Fibroblast of skin of abdomen (primary cell): Measurements from ENCODE around the gene JADE1. TPM values are rescaled to one million over a fixed set of nuclear protein-coding genes. Genes with fewer than 3 reads are reported as not detected.
A peak's percentile ranks its signal among the peaks of the same experiment; 100 is the strongest.

Experiments
- DNase-seq: peaks from one replicate; pipeline ENCODE4 v3.0.0-alpha.2; 2013
- polyA plus RNA-seq, 2 experiments: library from polyadenylated mRNA; unstranded; fragments of 120-200 nt; gene quantifications; one replicate each; pipeline ENCODE4 v1.2.1, GENCODE V29; 2013; ENCODE audit not compliant: insufficient read length in 2 of 2

The JADE1 gene
- 29.3 TPM for polyA plus RNA-seq (2013, experiment 1 of 2; ENCODE audit: insufficient read length)
- polyA plus RNA-seq (2013, experiment 2 of 2; ENCODE audit: insufficient read length), result 30.2 TPM

DNA sequence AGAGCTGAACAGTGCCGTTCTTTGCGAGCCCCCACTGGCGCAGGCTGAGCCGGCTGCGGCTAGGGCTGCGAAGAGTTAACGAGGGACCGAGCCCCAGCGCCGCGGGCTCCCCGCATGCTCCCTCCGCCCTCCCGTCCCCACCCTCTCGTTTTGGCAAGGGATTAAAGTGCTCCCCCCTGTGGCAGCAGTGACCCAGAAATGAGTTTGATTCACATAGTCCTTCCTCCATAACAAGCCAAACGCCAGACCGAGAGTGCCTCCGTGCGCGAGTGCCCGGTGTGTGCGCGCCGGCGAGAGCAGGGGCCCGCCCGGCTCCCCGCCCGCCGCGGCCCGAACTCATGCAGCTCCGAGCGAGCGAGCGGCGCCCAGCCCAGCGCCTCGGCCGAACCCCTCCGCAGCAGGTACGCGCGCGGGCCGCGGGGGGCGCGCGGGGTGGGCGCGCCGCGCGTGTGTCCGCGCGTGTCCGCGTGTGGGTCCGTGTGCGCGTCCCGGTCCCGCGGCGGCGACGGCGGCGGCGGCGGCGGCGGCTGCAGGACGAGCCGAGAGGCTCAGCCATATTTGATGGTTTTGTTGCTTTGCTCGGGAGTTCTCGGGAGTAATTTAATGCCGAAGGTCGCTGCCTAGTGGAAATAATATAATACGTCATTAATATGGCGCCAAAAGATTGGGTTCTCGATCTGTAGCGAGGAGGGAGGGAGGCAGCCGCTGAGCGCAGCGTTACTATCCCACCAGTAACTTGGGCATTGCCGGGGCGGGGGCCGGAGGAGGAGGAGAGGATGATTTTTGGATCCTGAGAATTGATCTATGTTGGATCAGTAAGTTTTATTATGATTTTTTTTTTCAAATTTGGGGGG, at the start of gene JADE1:
Gene JADE1 (plus strand): TSS at position 224 of the 854 bp plus-strand sequence. CDS start 22,059 bp downstream, outside the sequence.
- peak; percentile 97 for DNase-seq

DNA sequence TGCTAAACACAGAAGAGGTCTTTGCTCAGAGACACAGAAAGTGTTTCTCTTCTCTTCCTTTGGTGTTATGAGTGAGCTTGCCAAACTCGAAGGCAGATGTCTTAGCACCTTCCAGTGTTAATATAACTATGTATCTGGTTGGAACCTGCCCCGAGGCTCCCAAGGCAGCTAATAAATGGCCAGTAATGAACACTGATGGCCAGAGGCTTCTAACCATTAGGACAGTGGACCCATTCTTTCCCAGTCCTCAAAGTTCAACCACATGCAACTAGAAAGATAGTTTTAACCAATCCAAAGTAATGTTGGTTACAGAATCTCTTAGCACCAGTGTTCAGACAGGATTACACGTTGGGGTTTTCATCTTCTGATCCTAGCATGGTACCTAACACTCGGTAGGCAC, 42.7 kb upstream of the JADE1 start:
- DNase-seq, result no peak

DNA sequence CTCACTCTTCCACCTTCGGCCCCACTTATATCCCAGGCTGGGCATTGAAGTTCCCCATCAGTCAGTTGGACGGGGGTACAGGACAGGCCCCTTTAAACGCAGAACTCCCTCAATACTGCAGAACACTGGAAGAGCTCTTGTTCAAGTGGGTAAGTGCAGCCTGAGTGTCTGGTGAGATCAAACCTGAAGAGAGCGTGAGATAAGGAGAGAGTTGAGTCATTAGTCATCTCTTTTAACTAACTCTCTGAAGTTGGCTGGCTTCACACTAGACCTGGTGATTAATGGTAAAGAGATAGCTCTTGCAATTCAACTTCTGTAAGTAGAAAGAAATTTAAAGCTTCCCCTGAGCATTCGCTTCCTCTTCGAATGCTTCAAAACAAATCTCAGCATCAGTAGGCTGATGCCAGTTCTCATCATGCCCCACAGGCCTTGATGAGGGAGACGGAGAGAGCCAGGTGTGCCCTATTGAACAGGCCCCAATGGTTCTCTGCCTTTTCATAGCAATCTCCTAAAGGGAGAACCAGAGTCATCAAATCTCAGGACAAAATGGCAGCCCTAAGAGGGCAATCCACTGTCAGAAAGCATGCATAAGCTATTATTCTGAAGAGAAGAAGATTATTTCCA, 41.0 kb upstream of the JADE1 start:
- peak; percentile 54 for DNase-seq

DNA sequence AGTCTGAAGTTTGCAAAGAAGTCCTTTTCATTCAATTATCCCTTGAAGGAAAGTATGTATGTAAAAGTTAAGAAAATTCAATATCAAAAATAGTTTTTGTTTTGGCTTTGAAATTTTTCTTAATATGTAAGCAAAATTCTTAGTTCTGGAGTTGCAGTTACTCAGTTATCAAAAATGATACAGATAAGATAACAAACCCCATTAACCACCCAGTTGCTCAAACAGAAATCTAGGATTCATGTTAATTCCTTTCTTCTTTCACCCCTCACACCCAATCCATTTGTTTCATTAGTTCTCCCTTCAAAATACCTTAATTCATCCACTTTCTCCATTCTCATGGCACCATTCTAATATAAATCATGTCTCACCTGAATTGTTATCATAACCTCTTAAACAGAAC, 40.5 kb upstream of the JADE1 start:
- DNase-seq, result no peak

DNA sequence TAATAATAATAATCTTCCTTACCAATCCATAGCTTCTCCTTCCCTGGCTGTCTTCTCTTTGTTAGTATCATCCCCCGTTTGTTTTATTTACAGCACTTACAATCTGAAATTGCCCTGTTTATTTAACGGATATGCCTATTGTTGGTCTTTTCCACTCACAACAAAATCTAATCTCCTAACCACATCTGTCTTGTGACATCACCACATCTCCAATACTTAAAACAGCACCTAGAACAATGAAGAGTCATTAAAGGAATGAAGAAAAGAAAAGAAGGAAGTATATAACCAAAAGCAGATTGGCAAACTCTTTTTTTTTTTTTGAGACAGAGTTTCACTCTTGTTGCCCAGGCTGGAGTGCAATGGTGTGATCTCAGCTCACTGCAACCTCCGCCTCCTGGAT, 38.7 kb upstream of the JADE1 start:
- DNase-seq, result no peak

DNA sequence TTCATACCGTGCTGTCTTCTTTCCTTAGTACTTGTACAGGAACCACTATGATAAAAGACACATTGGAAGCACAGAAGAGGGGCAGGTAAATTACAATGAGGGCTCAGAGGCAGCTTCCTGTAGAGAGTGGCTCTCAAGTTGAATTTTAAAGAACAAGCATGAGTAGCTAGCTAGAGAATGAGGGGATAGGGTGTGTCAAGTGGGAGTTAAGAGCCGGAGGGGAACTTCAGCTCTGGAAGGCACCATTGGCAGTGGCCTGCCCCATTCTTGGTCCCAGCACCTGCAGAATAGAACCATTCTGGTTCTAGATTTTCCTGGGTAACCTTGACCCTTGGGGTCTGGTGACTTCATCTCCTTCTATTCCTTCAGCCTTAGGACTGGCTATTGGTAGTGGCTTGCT, 34.0 kb upstream of the JADE1 start:
- no peak for DNase-seq

DNA sequence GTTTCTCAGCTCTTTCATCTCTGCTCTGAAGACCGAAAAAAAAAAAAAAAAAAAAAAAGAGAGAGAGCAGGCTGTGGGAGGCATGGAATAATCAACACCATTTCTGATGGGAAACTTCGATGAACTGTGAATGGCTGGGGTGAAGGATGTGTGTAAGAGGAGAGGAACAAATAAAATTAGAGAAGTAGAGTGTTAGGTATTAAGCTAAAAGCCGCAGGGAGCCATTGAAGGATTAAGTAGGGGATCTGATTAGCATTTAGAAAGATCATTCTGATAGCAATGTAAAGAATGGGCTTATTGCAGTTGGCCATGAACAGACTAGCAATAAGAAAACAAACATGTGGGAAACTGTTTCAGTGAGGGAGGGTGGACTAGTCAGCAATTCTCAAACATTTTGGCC, 33.6 kb upstream of the JADE1 start:
- no peak for DNase-seq

DNA sequence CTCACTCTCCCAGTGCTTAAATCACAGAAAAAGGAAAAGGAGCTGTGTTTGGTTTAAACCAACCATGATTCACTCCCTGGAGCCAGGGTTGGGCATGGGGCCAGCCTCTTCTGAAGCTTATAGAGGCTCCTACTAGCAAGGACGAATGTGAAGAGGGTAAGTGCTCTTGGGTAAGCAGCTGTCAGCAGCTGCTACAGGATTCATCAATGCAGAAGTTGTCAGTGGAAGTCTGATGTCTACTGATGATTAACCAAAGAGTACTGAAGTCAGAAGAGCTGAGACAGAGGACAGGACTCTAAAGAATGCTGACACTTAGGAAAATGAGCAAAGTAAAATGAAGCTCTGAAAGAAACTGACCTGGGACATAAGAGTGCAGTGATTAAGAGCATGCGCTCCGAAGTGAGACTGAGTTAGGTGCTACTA, 32.7 kb upstream of the JADE1 start:
- peak; percentile 99 for DNase-seq

DNA sequence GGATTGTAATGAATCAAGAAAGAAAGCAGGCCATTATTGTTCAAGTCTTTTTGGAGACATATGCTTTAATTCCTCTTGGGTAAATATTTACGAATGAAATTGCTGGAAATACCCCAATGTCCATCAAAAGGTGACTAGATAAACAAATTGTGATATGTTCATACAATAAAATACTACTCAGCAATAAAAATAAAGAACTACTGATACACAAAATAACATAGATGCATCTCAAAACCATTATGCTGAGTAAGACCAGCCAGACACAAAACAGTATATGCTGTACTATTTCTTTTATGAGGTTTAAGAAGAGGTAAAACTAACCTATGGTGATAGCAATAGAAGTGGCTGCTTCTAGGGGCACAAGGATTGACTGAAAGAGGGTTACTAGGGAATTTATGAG, 28.8 kb upstream of the JADE1 start:
- no peak for DNase-seq

DNA sequence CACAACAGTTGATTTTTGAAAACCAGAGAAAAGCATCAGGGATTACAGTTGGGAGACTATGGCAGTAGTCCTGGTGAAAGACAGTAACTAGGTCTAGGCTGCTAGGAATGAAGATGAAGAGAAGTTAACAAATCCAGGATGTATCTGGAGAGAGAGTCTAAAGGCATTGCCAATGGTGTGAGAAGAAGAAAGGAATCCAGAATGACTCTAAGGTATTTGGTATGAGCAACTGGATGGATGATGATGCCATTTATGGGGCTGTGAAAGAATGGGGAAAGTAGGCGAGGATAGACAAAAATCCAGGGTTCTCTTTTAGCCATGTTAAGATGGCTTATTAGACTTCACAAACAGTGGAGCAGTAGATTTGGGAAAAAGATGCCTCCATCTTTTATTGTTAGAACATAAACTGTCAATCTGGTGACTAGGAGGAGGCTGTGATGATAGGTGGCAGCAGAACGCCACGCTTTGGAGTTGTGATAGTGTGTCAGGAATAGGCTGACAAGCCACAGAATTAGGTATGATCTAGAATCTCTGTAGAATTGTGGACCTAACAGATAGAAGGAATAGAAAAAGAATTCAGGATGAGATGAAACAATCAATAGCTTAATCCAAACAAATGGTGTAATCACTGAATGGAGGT, 27.3 kb upstream of the JADE1 start:
- peak; percentile 59 for DNase-seq

DNA sequence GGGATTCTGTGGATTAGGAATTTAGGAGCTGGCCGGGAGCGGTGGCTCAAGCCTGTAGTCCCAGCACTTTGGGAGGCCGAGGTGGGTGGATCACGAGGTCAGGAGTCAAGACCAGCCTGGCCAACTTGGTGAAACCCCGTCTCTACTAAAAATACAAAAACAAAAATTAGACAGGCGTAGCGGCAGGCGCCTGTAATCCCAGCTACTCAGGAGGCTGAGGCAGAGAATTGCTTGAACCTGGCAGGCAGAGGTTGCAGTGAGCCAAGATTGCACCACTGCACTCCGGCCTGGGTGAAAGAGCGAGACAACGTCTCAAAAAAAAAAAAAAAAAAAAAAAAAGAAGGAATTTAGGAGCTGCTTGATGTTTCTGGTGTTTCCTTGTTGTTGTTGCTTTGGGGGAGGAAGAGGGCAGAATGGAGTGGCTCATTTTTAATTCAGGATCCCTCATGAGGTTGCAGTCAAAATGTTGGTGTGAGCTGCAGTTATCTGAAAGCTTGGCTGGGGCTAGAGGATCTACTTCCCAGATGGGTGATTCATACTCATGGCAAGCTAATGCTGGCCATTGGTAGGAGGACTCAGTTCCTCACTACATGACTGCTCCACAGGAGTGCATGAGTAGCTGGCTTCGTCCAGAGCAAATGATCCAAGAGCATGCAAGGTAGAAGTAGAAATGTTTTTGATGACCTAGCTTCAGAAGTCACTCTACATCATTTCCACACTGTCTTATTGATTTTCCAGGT, 26.5 kb upstream of the JADE1 start:
- DNase-seq, result peak; percentile 27

DNA sequence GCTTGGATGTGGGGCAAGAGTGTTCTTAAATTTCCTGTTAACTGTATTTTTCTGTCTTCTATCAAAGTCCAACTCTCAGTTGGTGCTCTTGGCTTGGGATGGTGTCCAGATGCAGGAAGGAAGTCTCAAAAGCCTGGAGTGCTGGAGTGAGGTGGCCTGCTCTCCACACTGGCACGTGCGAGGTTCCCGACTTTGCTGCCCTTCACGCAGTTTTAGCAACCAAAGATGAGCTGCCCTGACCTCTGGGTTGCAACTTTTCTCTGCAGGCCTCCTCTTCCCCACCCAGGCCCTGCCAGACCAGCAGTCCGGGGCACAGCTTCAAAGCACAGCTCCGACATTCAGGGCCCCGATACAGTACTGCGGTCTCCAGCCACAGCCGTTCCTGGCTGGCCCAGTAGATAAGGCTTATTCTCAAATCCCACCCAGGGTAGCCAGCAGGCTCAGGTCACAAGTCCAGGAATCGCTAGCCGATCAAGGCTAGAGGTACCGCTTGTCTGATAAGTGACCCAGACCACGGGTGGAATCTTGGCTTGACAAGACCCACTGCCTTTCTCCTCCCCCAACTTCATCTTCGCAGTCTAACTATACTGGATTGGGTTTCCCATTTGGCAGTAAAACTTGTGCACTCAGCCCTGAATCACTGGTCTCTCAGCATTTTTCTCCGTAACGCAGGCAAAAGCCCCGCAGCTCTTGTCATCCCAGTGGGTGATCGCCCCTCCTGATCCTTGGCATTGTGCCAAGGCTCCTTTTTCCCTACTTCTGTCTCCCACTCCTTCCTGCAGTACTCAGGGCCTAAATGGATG, 21.8 kb upstream of the JADE1 start:
- DNase-seq, result peak; percentile 12

DNA sequence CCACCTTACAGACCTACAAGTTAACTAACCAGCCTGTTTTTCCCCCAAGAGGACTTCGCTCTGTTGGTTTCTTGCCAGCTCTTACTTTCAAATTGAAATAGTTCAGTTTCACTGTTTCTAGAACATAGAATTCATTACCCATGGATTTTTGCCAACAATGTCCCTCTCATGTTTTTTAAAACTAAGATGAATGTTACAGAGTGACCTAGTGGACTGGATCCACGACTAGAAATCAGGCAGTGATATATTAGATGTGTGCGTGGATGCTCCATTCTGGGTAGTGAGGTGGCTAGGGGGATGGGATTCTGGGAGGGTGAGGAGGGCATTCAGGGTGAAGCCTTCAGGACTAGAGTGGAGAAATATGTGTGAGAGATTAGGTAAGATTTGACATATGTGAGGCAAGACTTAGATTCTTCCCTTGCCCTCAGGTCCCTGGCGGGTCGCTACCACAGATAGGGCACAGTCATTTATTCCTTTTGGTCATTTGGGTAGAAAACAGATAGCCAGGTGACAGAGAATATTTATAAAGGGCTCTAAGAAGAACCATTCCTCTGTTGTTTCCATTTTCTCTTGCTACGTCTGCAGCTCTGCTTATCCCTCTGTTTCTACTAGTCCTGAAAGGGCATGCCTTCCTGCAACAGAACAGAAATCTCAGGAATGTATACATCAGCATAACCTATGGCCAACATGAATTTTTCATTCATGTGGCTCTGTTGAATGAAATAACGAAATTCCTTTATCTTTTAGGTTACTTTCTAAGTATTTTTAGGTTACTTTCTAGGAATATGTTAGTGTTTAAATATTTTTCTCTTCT, 15.4 kb upstream of the JADE1 start:
- peak; percentile 75 for DNase-seq

DNA sequence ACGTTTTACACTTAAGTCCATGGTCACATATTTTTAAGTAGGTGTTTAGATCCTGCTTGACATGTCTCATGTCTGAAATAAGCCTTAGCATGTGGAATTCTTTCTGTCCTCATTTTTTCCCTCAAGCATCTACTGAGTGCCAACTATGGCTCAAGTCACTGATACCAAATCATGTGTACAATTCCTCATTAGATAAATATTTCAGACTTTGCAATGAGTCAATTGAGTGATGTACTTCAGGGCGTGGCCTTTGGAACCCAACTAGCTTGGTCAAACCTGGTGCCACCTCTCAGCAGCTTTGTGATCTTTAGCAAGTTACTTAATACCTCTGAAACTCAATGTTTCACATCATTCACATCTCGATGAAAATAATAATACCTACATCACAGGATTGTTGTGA, 12.6 kb upstream of the JADE1 start:
- no peak for DNase-seq

DNA sequence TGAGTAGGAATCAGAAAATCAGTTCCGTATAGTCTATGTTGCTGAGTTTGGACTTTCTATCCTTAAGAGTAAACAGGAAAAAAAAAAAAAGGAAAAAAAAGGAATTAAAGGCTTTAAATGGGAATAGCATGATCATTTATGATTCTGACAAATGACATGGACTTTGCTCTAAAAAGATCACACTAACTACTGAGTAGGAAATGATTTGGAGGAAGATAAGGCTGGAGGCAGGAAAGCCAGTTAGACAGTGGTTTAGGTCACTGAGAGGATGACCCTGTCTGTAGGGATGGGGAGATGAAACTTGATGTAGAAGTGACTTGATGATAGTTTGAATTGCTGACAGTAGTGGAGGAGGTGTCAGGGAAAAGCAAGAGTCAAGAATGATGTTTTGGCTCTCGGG, 9.2 kb upstream of the JADE1 start:
- no peak for DNase-seq

DNA sequence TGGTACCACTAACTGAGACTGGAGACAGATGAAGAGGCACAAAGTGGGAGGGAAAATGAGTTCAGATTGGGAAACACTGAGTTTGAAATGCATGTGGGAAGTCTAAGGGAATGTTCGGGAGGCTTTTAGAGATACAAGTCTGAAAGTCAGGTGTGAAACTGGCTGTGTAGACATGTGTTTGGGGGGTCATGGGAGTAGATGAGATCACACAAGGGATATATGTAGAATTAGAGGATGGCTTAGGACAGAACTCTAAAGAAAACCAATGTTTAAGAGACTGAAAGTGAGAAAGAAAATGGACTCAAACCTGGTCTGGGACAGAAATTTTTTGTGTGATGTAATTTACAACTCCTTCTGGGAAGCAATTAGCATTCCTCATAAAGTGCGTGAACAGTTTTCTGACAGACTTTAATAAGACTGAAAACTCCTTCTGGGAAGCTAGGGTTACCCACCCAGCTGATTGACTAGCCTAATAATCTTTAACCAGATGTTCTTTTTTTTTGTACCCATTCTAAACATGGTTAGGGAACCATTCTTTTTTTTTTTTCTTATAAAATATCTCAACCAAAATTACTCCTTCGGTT, 8.7 kb upstream of the JADE1 start:
- no peak for DNase-seq

DNA sequence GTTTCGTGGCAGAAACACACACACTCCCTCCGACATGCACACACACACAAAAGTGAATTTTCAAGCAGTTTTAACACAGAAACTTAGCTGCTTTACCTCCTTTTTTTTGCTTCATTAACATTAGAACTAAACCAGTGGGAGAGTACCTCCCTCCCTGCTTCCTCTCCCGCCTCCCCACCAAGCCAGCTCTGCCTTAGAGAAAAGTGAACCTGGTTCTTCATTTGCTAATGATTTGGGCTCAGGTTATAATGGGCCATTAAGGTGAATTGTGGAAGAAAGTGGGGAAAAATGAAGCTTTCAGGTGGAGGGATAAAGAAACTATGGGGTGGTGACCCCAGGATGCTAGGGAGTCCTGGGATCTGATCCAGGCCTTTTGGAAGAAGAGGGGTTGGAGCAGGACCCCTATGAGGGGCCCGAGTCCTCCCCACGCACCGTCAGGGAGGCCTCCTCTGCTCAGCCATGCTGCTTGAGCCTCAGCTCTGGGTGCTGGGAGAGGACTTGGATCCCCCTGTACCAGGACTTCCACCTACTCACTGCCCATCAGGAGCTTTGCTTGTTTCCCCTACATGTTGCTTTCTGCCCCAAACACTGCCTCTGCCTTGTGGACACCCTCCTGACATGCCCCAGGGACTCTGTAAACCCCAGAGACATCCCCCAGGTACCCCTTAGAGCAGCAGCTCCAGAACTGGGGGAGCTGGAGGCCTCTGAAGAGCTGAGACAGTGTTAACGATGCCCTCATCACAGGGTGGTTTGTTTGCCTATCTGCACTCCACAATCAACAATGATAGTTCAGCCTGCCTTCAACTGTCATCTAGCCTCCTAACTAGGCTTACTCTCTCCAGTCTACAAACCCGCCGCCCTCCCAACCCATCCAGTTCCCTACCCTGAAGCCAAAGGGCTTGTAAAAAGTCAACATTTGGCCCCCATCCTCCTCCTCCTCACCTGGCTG, 6.5 kb upstream of the JADE1 start:
- DNase-seq, result no peak

DNA sequence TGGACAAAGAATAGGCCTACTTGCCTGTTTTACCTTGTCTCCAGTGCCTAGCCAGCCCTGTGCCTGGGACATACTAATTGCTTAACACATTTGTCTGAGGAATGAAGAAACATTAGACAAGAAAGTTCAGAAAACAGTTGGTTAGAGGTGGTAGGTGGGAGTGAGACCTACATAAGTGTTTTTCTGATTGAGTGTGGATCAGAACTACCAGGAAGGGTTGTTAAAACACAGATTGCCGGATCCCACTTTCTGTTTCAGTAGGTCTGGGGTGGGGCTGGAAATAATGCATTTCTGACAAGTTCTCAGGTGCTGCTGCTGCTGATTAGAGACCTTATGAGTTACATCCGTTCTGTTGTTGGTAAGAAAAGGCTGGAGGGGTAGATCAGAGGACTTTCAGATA, 5.7 kb upstream of the JADE1 start:
- DNase-seq, result no peak

DNA sequence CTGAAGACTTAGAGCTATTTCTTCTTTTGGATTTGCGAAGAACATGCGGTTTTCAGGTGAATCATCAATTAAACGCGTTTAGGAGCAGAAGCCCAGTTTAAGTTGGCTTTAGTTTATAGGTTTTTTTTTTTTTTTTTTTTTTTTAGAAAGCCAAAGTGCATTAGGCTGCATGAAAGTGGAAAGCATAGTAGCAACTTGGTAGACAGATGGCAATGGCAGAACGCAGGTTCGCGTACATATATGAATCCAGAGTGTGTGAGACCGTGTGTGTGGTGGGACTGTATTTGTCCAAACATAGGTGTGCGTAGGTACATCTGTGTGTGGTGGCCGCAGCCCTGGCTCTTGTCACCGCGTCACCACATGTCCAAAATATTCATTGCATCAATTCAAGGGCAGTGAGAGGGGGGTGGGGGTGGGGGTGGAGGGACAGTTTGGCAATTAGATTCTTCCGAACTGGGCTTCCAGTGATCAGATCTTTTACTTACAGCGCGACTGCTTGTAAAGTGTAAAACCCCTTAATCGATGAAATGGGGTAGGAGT, 901 bp downstream of the JADE1 start:
- no peak for DNase-seq
